Left ventricle myocardium superior (tissue), 1 donor: ENCODE results near the gene MTCP1. TPM values are rescaled to one million over a fixed set of nuclear protein-coding genes. Genes with fewer than 3 reads are reported as not detected.

Experiments used
- ATAC-seq: fragments of 200-7000 bp; cut with Tn5 transposase; one replicate; pipeline ENCODE4 v1.9.1; 2020; ENCODE audit warnings: mild to moderate bottlenecking, moderate library complexity
- DNase-seq: peaks from one replicate; pipeline ENCODE4 v3.0.0-alpha.2; 2020
- intact Hi-C: fragments of 100-400 bp; cut with micrococcal nuclease; formaldehyde crosslinking; loops from one replicate; pipeline ENCODE4 v1.11.0; 2022
- long read RNA-seq: library from polyadenylated mRNA; unstranded; transcript quantifications from one replicate; pipeline ENCODE4 v2.0.0, GENCODE V29; 2021
- total RNA-seq: library from RNA; stranded (reverse); fragmentation: NEBNext Ultra II Directional; extraction: Animal tissue kit (Norgen Biotek cat#: 25700); gene quantifications from one replicate; pipeline ENCODE4 v1.2.1, GENCODE V29; 2021
- donor health status: DM: no; HTN: yes; CAD: no; lungs with severe emphysema.

Gene MTCP1
- total RNA-seq, result 51.6 TPM
- long read RNA-seq, result 0 reads

DNA sequence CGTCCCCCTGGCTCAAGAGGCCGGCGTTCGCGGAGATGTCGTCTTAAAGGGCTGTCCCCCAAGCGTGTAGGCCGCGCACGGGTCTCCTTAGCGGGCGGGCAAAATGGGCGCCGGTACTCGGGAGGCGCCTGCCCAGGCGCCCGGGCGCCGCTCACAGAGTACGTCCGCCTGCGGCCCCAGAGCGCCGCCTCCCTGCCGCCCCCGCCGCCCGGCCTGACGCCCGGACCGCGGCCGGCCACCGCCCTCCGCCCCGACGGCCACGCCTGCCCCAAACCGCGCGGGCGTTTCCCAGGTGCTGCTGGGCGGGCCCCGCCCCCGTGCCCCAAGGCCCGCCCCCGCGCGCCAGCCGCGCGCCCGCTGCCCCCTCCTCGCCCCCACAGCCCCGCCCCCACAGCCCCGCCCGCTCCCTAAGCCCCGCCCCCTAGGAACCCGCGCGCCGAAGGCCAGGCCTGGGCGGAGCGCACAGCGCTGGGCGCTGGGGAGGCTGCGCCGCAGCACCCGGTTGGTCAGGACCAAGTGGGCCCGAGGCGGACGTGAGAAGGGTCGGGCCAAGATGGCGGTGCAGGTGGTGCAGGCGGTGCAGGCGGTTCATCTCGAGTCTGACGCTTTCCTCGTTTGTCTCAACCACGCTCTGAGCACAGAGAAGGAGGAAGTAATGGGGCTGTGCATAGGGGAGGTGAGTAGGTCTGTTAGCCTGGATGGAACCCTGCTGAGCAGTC lies at the start of gene MTCP1, which contains the start of the genes BRCC3 and CMC4:
Gene MTCP1, minus strand, starts transcription at position 162 of the 719 bp plus-strand sequence. CDS start 5,126 bp downstream, outside the sequence.
Gene BRCC3, plus strand, starts transcription at position 534 of the 719 bp plus-strand sequence. Its CDS starts 20 bp downstream, at position 554.
Gene CMC4, minus strand, starts transcription at position 162 of the 719 bp plus-strand sequence. CDS start 7,113 bp downstream, outside the sequence.
- DNase-seq, result peak; percentile 88
- ATAC-seq, result peak; percentile 95
- intact Hi-C loops, result no loop called here

- no peak for DNase-seq
- ATAC-seq, result no peak
- intact Hi-C loops, result no loop called here
These were observed 44.4 kb upstream of the MTCP1 start for GRCh38 chrX:155115174-155115819.

DNA sequence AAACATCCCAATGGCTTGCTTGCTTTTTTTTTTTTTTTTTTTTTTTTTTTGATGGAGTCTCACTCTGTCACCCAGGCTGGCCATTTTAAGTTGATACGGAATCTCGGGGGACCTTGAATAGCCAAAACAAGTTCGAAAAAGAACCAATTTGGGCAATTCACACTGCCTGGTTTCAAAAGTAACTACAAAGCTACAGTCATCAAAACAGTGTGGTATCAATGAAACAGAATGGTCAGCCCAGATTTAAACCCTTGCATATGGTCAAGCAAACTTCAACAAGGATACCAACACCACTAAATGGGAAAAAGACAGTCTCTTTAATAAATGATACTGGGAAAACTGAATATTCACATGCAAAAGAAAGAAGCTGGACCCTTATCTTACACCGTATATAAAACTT lies 42.2 kb upstream of the MTCP1 start:
- intact Hi-C loops, result no loop called here
- no peak for DNase-seq
- ATAC-seq, result no peak

GRCh38 chrX:155112171-155112570 lies 41.2 kb upstream of the MTCP1 start:
- intact Hi-C loops, result no loop called here
- ATAC-seq (no peak), DNase-seq (no peak)

DNA sequence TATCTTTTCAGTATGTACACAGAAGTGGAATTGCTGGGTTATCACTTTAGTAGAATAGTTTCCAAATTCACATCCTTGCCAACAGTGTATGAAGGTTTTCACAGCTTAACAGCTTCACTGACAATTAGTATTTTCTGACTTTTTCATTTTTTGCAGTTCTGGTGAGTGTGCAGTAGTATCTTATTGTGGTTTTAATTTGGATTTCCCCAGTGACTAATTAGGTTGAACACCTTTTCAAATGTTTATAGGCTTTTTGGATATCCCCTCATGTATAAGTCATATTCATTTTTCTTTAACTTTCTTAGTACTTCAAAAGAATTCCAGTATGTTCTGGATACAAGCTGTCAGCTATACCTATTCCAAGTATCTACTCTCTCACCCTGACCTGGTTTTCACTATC lies 37.5 kb upstream of the MTCP1 start:
- DNase-seq (no peak), ATAC-seq (no peak)
- intact Hi-C loops, result no loop called here

DNA sequence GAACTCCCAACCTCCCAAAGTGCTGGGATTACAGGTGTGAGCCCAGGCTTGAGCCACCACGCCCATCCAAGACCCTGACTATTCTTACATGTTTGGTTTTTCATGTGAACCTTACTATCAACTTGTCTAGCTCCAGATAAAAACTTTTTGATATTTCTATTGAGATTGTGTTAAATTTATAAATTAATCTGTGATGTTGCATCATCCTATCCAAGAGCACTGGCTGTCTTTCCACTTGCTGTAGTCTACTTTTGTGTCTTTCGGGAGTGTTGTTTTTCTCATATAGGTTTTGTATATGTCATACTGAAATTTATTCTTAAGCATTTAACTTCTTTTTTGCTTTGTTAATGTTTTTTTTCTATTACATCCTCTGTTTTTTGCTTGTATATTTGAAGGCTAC lies 35.0 kb upstream of the MTCP1 start:
- ATAC-seq (no peak), DNase-seq (no peak)
- intact Hi-C loops, result no loop called here

- no peak for ATAC-seq
- intact Hi-C loops, result no loop called here
These were observed 23.6 kb upstream of the MTCP1 start for GRCh38 chrX:155094468-155095061.

GRCh38 chrX:155086961-155087735 lies 16.2 kb upstream of the MTCP1 start:
- DNase-seq (no peak), ATAC-seq (no peak)
- intact Hi-C loops, result no loop called here

More at GRCh38 chrX:155094468-155095061, 23.6 kb upstream of the MTCP1 start:
- DNase-seq, result no peak

DNA sequence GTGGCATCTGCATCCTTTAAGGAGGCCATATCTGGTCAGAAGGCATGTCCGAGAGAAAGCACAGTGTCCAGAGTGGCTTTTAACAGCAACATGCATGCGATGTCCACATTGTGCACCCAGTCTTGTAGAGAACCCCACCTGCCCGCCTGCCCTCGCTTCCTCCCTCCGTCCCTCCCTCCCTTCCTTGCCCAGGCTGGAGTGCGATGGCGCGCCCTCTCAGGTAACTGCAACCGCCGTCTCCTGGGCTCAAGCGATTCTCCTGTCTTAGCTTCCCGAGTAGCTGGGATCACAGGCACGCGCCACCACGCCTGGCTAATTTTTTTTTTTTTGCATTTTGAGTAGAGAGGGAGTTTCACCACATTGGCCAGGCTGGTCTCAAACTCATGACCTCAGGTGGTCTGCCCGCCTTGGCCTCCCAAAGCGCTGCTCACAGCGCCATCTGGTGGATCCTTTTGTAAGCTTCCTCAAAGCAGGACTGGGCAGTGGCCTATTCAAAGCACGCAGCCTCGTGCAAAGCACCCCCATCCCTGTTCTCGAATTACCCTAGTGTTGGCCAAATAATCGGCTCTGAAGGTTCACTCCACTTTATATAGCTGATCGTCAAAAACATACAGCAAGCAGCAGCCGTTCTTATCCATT lies 15.4 kb upstream of the MTCP1 start:
- ATAC-seq, result peak; percentile 47
- intact Hi-C loops, result no loop called here
- DNase-seq, result peak; percentile 35

DNA sequence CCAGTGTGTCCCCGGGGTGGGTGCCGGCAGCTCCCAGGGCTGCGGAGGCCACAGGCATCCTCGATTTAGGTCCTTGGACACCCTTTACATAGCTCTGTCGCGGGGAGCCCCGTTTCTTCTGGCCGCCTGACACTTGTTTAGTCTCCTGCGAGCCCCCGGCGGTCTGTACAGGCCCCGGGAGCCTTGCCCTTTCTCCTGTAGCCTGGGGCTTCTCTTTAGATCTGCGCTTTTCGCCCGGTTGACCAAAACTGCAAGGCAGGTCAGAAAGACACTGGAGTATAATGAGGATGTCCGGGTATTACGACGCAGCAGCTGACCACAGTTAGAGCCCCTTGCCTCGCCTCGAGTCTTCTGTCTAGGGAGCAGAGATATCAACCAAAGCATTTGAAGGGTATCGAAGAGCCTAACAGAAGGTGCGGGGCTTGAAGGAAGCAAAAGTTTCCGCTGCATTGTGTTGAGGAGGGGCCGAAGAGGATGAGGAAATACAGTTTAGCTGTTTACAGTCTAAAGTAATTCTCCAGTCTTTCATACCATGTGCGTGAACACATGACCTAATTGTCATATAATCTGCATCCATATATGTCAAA lies 851 bp upstream of the MTCP1 start:
- ATAC-seq (no peak), DNase-seq (no peak)
- intact Hi-C loops, result no loop called here

GRCh38 chrX:155070663-155070974 lies 317 bp downstream of the MTCP1 start:
- intact Hi-C loops, result no loop called here
- DNase-seq, result no peak
- peak; percentile 27 for ATAC-seq

GRCh38 chrX:155070038-155070437 lies 898 bp downstream of the MTCP1 start:
- no peak for DNase-seq
- intact Hi-C loops, result no loop called here

DNA sequence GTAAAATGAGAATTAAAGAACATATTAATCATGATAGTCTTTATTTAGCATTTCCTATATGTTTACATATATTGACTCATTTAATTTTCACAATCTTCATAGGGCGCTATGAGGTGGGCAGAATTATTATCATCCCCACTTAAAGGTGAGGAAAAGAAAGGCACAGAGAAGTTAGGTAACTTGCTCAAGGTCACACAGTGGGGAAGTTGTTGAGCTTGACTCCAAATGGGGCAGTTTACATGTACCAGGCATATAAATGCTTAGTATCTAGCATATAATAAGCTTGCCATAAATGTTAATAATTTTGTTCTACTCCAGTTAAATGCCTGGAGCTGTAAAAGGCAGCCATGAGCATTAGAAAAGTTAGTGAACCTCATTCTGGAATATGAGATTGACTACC lies 1.5 kb downstream of the MTCP1 start:
- intact Hi-C loops, result no loop called here
- ATAC-seq, result no peak
- DNase-seq, result no peak

More at GRCh38 chrX:155070038-155070437, 898 bp downstream of the MTCP1 start:
- no peak for ATAC-seq

- no peak for ATAC-seq
- intact Hi-C loops, result no loop called here
- no peak for DNase-seq
These were observed 2.8 kb downstream of the MTCP1 start for GRCh38 chrX:155068165-155068564.

- DNase-seq (no peak), ATAC-seq (no peak)
- intact Hi-C loops, result no loop called here
These were observed 5.8 kb downstream of the MTCP1 start for GRCh38 chrX:155065035-155065734.

- DNase-seq, result no peak
- intact Hi-C loops, result no loop called here
- ATAC-seq, result peak; percentile 62
These were observed 9.2 kb downstream of the MTCP1 start for GRCh38 chrX:155061760-155062159.

- DNase-seq (peak; percentile 66), ATAC-seq (peak; percentile 92)
- intact Hi-C loops, result loop anchor here (5.0 kb wide), 1 partner anchor 80 kb away; no protein-coding TSS in a partner anchor
These were observed 13.8 kb downstream of the MTCP1 start for GRCh38 chrX:155056877-155057792.
